ENCODE measurements around the gene DCAF8. TPM values are rescaled to one million over a fixed set of nuclear protein-coding genes. Genes with fewer than 3 reads are reported as not detected.

DCAF8 gene
- polyA plus RNA-seq, 2 donors: 47.8 to 55.0 TPM

GRCh38 chr1:160232911-160233310 is 29.4 kb downstream of the DCAF8 start:
- Histone ChIP-seq H3K4me1 (ENCODE audit: control insufficient read depth in 2 of 2, insufficient read depth in 2 of 2, low read length in 1 of 2) (no peaks in the 10 kb centered on the region), H3K27me3 (ENCODE audit: control insufficient read depth in 1 of 2, insufficient read depth in 2 of 2, low read length in 2 of 2) (no peaks in the 10 kb centered on the region), H3K36me3 (ENCODE audit: control insufficient read depth in 2 of 2, insufficient read depth in 2 of 2, low read length in 1 of 2) (peaks cover 3 to 6% of the 10 kb centered on the region in 2 donors)

GRCh38 chr1:160228431-160228830 is 33.9 kb downstream of the DCAF8 start:
- Histone ChIP-seq H3K4me3 (ENCODE audit: low read depth in 1 of 2, low read length in 2 of 2) (no peak overlapping the region), H3K36me3 (ENCODE audit: control insufficient read depth in 2 of 2, insufficient read depth in 2 of 2, low read length in 1 of 2) (peaks cover 19 to 20% of the 10 kb centered on the region in 2 donors), H3K4me1 (ENCODE audit: control insufficient read depth in 2 of 2, insufficient read depth in 2 of 2, low read length in 1 of 2) (no peaks in the 10 kb centered on the region), H3K27me3 (ENCODE audit: control insufficient read depth in 1 of 2, insufficient read depth in 2 of 2, low read length in 2 of 2) (no peaks in the 10 kb centered on the region), H3K9me3 (ENCODE audit: control insufficient read depth in 2 of 2, insufficient read depth in 1 of 2, low read depth in 1 of 2, low read length in 1 of 2) (no peaks in the 10 kb centered on the region), H3K27ac (ENCODE audit: low read depth in 2 of 2, low read length in 1 of 2) (no peak overlapping the region)

More at GRCh38 chr1:160232911-160233310, 29.4 kb downstream of the DCAF8 start:
- Histone ChIP-seq H3K27ac (ENCODE audit: low read depth in 2 of 2, low read length in 1 of 2) (no peak overlapping the region), H3K4me3 (ENCODE audit: low read depth in 1 of 2, low read length in 2 of 2) (no peak overlapping the region), H3K9me3 (ENCODE audit: control insufficient read depth in 2 of 2, insufficient read depth in 1 of 2, low read depth in 1 of 2, low read length in 1 of 2) (no peaks in the 10 kb centered on the region)

DNA sequence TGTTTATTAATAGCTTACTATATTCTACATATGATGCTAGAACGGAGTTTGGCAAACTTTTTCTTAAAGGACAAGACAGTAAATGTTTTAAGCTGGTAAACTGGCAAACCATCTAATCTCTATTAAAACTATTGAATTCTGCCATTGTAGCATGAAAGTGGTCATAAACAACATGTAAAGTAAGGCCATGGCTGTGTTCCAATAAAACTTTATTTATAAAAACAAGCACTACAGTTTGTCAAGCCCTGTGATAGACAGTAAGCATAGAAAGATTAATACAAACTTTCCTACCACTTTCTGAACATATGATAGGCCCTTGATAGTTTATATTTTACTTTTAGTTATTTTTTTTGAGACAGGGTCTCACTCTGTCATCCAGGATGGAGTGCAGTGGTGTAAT is 34.8 kb downstream of the DCAF8 start:
- Histone ChIP-seq H3K4me1 (ENCODE audit: control insufficient read depth in 2 of 2, insufficient read depth in 2 of 2, low read length in 1 of 2) (no peaks in the 10 kb centered on the region), H3K4me3 (ENCODE audit: low read depth in 1 of 2, low read length in 2 of 2) (no peak overlapping the region), H3K27me3 (ENCODE audit: control insufficient read depth in 1 of 2, insufficient read depth in 2 of 2, low read length in 2 of 2) (no peaks in the 10 kb centered on the region), H3K27ac (ENCODE audit: low read depth in 2 of 2, low read length in 1 of 2) (no peak overlapping the region), H3K36me3 (ENCODE audit: control insufficient read depth in 2 of 2, insufficient read depth in 2 of 2, low read length in 1 of 2) (peaks cover 21 to 24% of the 10 kb centered on the region in 2 donors), H3K9me3 (ENCODE audit: control insufficient read depth in 2 of 2, insufficient read depth in 1 of 2, low read depth in 1 of 2, low read length in 1 of 2) (no peaks in the 10 kb centered on the region)
- 76 to 80% methylated on average over 1 of the region's 1 CpG for WGBS, 2 donors

DNA sequence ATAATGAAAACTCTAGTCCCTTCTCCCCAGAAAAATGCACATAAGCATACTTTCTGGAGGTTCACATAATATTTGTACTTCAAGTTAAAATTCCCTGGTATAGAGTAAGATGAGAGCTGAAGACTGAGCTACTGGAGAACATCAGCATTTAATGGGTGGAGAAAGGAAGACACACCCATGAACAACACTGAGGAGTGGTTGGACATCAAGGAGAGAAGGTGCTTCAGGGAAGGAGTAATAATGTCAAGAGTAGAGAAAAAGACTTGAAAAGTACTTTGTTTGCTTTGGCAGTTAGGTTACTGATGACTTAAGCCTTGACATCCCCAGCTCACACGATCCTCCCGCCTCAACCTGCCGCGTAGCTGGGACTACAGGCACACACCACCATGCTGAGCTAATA is 35.3 kb downstream of the DCAF8 start:
- H3K27ac ChIP-seq (ENCODE audit: low read depth in 2 of 2, low read length in 1 of 2): no peak overlapping the region
- peaks cover 23 to 24% of the 10 kb centered on the region in 2 donors for H3K36me3 ChIP-seq (ENCODE audit: control insufficient read depth in 2 of 2, insufficient read depth in 2 of 2, low read length in 1 of 2)
- no peaks in the 10 kb centered on the region for H3K9me3 ChIP-seq (ENCODE audit: control insufficient read depth in 2 of 2, insufficient read depth in 1 of 2, low read depth in 1 of 2, low read length in 1 of 2)
- no peaks in the 10 kb centered on the region for H3K27me3 ChIP-seq (ENCODE audit: control insufficient read depth in 1 of 2, insufficient read depth in 2 of 2, low read length in 2 of 2)
- no peaks in the 10 kb centered on the region for H3K4me1 ChIP-seq (ENCODE audit: control insufficient read depth in 2 of 2, insufficient read depth in 2 of 2, low read length in 1 of 2)
- 53 to 73% methylated on average over 4 of the region's 4 CpGs for WGBS, 2 donors
- no peak overlapping the region for H3K4me3 ChIP-seq (ENCODE audit: low read depth in 1 of 2, low read length in 2 of 2)

GRCh38 chr1:160226623-160227022 is 35.7 kb downstream of the DCAF8 start:
- H3K4me1 ChIP-seq (ENCODE audit: control insufficient read depth in 2 of 2, insufficient read depth in 2 of 2, low read length in 1 of 2): no peaks in the 10 kb centered on the region
- no peak overlapping the region for H3K4me3 ChIP-seq (ENCODE audit: low read depth in 1 of 2, low read length in 2 of 2)
- peaks cover 24 to 25% of the 10 kb centered on the region in 2 donors for H3K36me3 ChIP-seq (ENCODE audit: control insufficient read depth in 2 of 2, insufficient read depth in 2 of 2, low read length in 1 of 2)
- no peak overlapping the region for H3K27ac ChIP-seq (ENCODE audit: low read depth in 2 of 2, low read length in 1 of 2)
- no peaks in the 10 kb centered on the region for H3K9me3 ChIP-seq (ENCODE audit: control insufficient read depth in 2 of 2, insufficient read depth in 1 of 2, low read depth in 1 of 2, low read length in 1 of 2)
- H3K27me3 ChIP-seq (ENCODE audit: control insufficient read depth in 1 of 2, insufficient read depth in 2 of 2, low read length in 2 of 2): no peaks in the 10 kb centered on the region
- 80 to 90% methylated on average over 2 of the region's 2 CpGs for WGBS, 2 donors

- Histone ChIP-seq H3K9me3 (ENCODE audit: control insufficient read depth in 2 of 2, insufficient read depth in 1 of 2, low read depth in 1 of 2, low read length in 1 of 2) (no peaks in the 10 kb centered on the region), H3K27ac (ENCODE audit: low read depth in 2 of 2, low read length in 1 of 2) (no peak overlapping the region), H3K4me3 (ENCODE audit: low read depth in 1 of 2, low read length in 2 of 2) (no peak overlapping the region), H3K36me3 (ENCODE audit: control insufficient read depth in 2 of 2, insufficient read depth in 2 of 2, low read length in 1 of 2) (peaks cover 22 to 28% of the 10 kb centered on the region in 2 donors), H3K4me1 (ENCODE audit: control insufficient read depth in 2 of 2, insufficient read depth in 2 of 2, low read length in 1 of 2) (no peaks in the 10 kb centered on the region), H3K27me3 (ENCODE audit: control insufficient read depth in 1 of 2, insufficient read depth in 2 of 2, low read length in 2 of 2) (no peaks in the 10 kb centered on the region)
- 64 to 67% methylated on average over 2 of the region's 2 CpGs for WGBS, 2 donors
These were observed 37.0 kb downstream of the DCAF8 start for GRCh38 chr1:160225345-160225744.

- H3K4me3 ChIP-seq (ENCODE audit: low read depth in 1 of 2, low read length in 2 of 2): no peak overlapping the region
- 67 to 75% methylated on average over 2 of the region's 2 CpGs for WGBS, 2 donors
- H3K9me3 ChIP-seq (ENCODE audit: control insufficient read depth in 2 of 2, insufficient read depth in 1 of 2, low read depth in 1 of 2, low read length in 1 of 2): no peaks in the 10 kb centered on the region
- no peaks in the 10 kb centered on the region for H3K27me3 ChIP-seq (ENCODE audit: control insufficient read depth in 1 of 2, insufficient read depth in 2 of 2, low read length in 2 of 2)
- peaks cover 22 to 31% of the 10 kb centered on the region in 2 donors for H3K36me3 ChIP-seq (ENCODE audit: control insufficient read depth in 2 of 2, insufficient read depth in 2 of 2, low read length in 1 of 2)
- H3K27ac ChIP-seq (ENCODE audit: low read depth in 2 of 2, low read length in 1 of 2): no peak overlapping the region
- H3K4me1 ChIP-seq (ENCODE audit: control insufficient read depth in 2 of 2, insufficient read depth in 2 of 2, low read length in 1 of 2): no peaks in the 10 kb centered on the region
These were observed 37.7 kb downstream of the DCAF8 start for GRCh38 chr1:160224606-160225005.

DNA sequence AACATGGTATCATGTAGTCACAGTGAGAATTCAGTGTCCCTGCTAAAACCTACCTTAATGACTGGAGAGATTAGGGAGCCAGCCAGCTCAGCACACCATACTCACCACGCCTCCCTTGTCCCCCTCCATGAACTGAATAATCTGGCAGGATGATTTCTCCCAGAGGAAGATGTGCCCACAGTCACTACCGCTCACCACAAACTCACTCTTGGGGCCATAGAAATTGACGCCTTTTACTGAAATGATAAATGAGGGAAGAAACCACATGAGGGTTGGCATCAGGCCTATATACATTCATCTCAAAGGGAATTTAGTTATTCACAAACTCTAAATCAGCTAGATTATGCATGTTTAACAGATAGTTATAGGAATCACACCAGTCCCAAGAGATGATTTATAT is 39.8 kb downstream of the DCAF8 start:
- Histone ChIP-seq H3K4me3 (ENCODE audit: low read depth in 1 of 2, low read length in 2 of 2) (no peak overlapping the region), H3K27me3 (ENCODE audit: control insufficient read depth in 1 of 2, insufficient read depth in 2 of 2, low read length in 2 of 2) (no peaks in the 10 kb centered on the region), H3K4me1 (ENCODE audit: control insufficient read depth in 2 of 2, insufficient read depth in 2 of 2, low read length in 1 of 2) (peaks cover 3 to 4% of the 10 kb centered on the region in 2 donors), H3K27ac (ENCODE audit: low read depth in 2 of 2, low read length in 1 of 2) (no peak overlapping the region), H3K36me3 (ENCODE audit: control insufficient read depth in 2 of 2, insufficient read depth in 2 of 2, low read length in 1 of 2) (peaks cover 28 to 29% of the 10 kb centered on the region in 2 donors), H3K9me3 (ENCODE audit: control insufficient read depth in 2 of 2, insufficient read depth in 1 of 2, low read depth in 1 of 2, low read length in 1 of 2) (no peaks in the 10 kb centered on the region)
- WGBS, 2 donors: 76 to 79% methylated on average over 3 of the region's 3 CpGs

DNA sequence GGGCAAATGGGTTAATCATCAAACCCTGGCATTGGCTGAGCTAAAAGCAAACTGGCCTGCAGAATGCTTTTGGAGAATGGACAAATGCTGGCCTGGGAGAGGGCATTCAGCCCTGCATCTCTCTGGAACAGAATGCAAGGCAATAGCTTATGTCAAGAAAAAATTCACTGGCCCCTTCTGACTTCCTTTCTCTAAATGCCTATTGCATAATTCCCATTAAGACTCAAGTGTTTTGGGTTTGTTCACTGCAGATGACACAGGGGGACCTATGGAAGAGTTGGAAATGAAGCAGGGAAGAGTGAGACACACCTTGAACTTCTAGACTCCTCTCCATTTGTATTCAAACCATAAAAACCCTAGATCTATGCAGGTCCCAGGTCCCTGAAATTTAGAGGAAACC is 41.3 kb downstream of the DCAF8 start:
- Histone ChIP-seq H3K9me3 (ENCODE audit: control insufficient read depth in 2 of 2, insufficient read depth in 1 of 2, low read depth in 1 of 2, low read length in 1 of 2) (no peaks in the 10 kb centered on the region), H3K27ac (ENCODE audit: low read depth in 2 of 2, low read length in 1 of 2) (no peak overlapping the region), H3K36me3 (ENCODE audit: control insufficient read depth in 2 of 2, insufficient read depth in 2 of 2, low read length in 1 of 2) (peaks cover 31 to 35% of the 10 kb centered on the region in 2 donors), H3K27me3 (ENCODE audit: control insufficient read depth in 1 of 2, insufficient read depth in 2 of 2, low read length in 2 of 2) (no peaks in the 10 kb centered on the region), H3K4me3 (ENCODE audit: low read depth in 1 of 2, low read length in 2 of 2) (no peak overlapping the region), H3K4me1 (ENCODE audit: control insufficient read depth in 2 of 2, insufficient read depth in 2 of 2, low read length in 1 of 2) (peaks cover 3 to 4% of the 10 kb centered on the region in 2 donors)

- peaks cover 3 to 4% of the 10 kb centered on the region in 2 donors for H3K4me1 ChIP-seq (ENCODE audit: control insufficient read depth in 2 of 2, insufficient read depth in 2 of 2, low read length in 1 of 2)
- H3K27ac ChIP-seq (ENCODE audit: low read depth in 2 of 2, low read length in 1 of 2): no peak overlapping the region
- peaks cover 31 to 42% of the 10 kb centered on the region in 2 donors for H3K36me3 ChIP-seq (ENCODE audit: control insufficient read depth in 2 of 2, insufficient read depth in 2 of 2, low read length in 1 of 2)
- WGBS, 2 donors: 82 to 89% methylated on average over 2 of the region's 2 CpGs
- no peaks in the 10 kb centered on the region for H3K9me3 ChIP-seq (ENCODE audit: control insufficient read depth in 2 of 2, insufficient read depth in 1 of 2, low read depth in 1 of 2, low read length in 1 of 2)
- no peaks in the 10 kb centered on the region for H3K27me3 ChIP-seq (ENCODE audit: control insufficient read depth in 1 of 2, insufficient read depth in 2 of 2, low read length in 2 of 2)
- H3K4me3 ChIP-seq (ENCODE audit: low read depth in 1 of 2, low read length in 2 of 2): no peak overlapping the region
These were observed 42.0 kb downstream of the DCAF8 start for GRCh38 chr1:160220301-160220700.
